Right cardiac atrium (tissue), 5 donors: Measurements from ENCODE around the gene ADSS1. TPM values are rescaled to one million over a fixed set of nuclear protein-coding genes. Genes with fewer than 3 reads are reported as not detected.

ENCODE experiments used
- ATAC-seq, 2 donors: fragments of 200-7000 bp; cut with Tn5 transposase; one replicate each; pipeline versions ENCODE4 v1.8.0 to v1.9.1; 2020; ENCODE audit warnings: moderate library complexity in 2 of 2, mild to moderate bottlenecking in 1 of 2
- DNase-seq, 3 donors: peaks; one replicate each; pipeline ENCODE4 v3.0.0-alpha.2; 2020
- H3K27ac ChIP-seq: one replicate; pipeline ENCODE4 v1.5.1; 2013; ENCODE audit warnings: mild to moderate bottlenecking, low read length, control low read depth, moderate library complexity
- H3K27me3 ChIP-seq: one replicate; pipeline ENCODE4 v1.6.1; 2013; ENCODE audit not compliant: control insufficient read depth, insufficient read depth
- H3K4me1 ChIP-seq: one replicate; pipeline ENCODE4 v1.6.1; 2013; ENCODE audit warnings: low read length; ENCODE audit not compliant: control insufficient read depth, insufficient read depth
- H3K4me3 ChIP-seq: one replicate; pipeline ENCODE4 v1.5.1; 2013; ENCODE audit warnings: low read length, control low read depth
- H3K9me3 ChIP-seq: one replicate; pipeline ENCODE4 v1.6.1; 2013; ENCODE audit warnings: low read length; ENCODE audit not compliant: control insufficient read depth
- WGBS: extraction: QIAGEN DNeasy Blood & Tissue Kit; methylation state at CpG from one replicate; pipeline ENCODE4 v1.1.7; 2013; 5-methylcytosine and 5-hydroxymethylcytosine counted together
- intact Hi-C, 4 donors: fragments of 100-400 bp; cut with DNase I; formaldehyde crosslinking; loops; one replicate each; pipeline versions ENCODE4 v1.11.0 to v1.14.0; 2022 to 2023
- polyA plus RNA-seq: library from polyadenylated mRNA; stranded (reverse); fragments of 200-250 nt; gene quantifications from one replicate; pipeline ENCODE4 v1.2.3, GENCODE V29; 2013
- total RNA-seq, 4 donors: library from RNA; stranded (reverse); fragmentation: NEBNext Ultra II Directional; extraction: Animal tissue kit (Norgen Biotek cat#: 25700); gene quantifications; one replicate each; pipeline ENCODE4 v1.2.1, GENCODE V29; 2021
- donor health status: healthy with polysubstance abuse.
- donor health status: DM: no; HTN: yes; CAD: no.
- donor health status: DM: no; HTN: no; CAD: no.
- donor health status: DM: no; HTN: yes; CAD: no; lungs with severe emphysema.
- donor health status: DM: yes; HTN: yes; CAD: no.

The ADSS1 gene
- total and polyA plus RNA-seq, 5 donors: 156 to 217 (median 199) TPM

DNA sequence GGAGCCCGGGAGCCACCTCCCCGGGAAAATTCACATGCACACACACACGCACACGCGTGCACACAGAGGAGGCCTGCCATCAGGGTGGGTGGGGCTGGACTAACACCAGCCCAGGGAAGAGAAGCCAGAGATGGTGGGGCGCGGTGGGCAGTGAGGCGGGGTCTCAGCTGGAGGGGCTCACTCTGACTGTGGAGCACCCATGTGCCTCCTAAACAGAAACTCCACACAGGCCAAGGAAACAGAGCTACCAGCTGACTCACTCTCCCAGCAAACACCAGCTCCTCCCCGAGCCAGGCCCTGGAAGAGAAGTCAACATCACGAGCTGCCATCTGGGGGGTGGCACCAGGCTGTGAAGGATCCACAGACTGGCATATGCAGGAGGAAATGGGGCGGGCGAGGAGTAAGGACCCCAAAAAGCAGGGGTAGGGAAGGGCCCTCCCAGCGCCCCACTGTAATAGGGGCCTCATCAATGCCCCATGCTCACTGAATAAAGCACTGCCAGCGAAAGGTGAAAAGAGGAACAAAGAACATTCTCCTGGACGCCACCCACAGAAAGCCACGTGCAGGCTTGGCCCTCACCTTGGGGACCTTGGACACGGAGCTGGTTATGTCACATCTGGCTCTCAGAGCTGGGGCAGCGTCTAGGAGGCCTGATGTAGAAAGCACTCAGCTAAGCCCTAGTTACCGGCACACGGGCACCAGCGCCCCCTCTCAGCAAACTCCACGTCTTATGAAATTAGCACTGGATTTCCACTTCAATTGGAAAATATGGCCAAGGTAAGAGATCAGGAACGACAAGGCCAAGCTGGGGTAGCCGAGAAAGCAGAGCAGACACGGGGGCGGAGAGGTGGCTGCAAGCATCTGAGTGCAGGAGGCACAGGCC lies 43.0 kb upstream of the ADSS1 start:
- Histone ChIP-seq H3K9me3 (no peaks in the 10 kb centered on the region), H3K4me3 (no peak overlapping the region), H3K27ac (peak overlapping the region; percentile 73), H3K4me1 (peaks cover 16% of the 10 kb centered on the region), H3K27me3 (no peaks in the 10 kb centered on the region)
- intact Hi-C loops: no loop called here
- DNase-seq (peak; percentile 63 to 76 (median 74)), ATAC-seq (peak; percentile 2 to 33)
- WGBS: 49% methylated on average over 26 of the region's 26 CpGs

DNA sequence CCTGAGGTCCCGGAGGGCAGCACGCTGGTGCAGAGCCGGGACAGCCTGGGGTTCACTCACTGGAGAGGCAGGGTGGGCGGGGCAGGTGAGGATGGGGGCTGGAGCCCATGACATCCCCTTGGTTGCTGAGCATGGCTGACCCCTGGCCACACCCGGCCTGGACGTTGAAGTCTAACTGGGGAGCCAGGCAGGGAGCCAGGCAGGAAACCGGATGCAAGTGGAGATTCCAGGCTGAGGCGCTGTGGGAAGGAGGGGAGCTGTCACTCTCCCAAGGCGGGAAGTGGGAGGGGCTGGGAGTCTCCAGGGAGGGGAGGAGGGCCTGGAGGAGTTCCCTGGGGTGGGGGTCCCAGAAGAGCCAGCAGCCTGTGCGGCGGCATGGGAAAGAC lies 42.3 kb upstream of the ADSS1 start:
- Histone ChIP-seq H3K4me3 (no peak overlapping the region), H3K9me3 (no peaks in the 10 kb centered on the region), H3K27me3 (no peaks in the 10 kb centered on the region), H3K4me1 (peaks cover 16% of the 10 kb centered on the region), H3K27ac (peak overlapping the region; percentile 73)
- WGBS: 14% methylated on average over 11 of the region's 11 CpGs
- intact Hi-C loops: no loop called here
- DNase-seq: peak; percentile 93 to 97 (median 96)
- peak; percentile 67 to 71 for ATAC-seq

DNA sequence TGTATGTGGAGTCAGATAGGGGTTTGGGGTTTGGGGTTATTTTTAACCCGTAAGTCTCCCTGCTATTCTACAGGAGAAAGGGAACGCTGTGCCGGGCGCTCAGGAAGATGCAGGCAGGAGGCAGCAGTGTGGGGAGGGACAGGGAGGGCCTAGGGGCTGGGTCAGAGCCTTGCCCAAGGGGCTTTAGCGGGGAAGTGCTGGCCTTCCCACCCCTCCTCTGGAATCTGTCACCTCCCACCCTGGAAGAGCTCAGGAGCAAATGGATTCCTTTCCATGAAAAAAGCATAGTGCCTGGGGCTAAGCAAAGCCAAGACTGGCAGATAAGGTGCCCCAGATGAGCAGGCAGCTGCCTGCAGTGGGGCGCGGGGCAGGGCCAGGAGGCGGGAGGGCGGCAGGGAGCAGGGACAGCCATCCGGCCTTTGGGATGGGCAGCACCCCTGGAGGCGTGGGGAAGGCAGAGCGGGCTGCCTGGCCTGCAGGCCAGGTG lies 41.9 kb upstream of the ADSS1 start:
- Histone ChIP-seq H3K4me3 (no peak overlapping the region), H3K27me3 (no peaks in the 10 kb centered on the region), H3K4me1 (peaks cover 15% of the 10 kb centered on the region), H3K9me3 (no peaks in the 10 kb centered on the region), H3K27ac (peak overlapping the region; percentile 15)
- 32% methylated on average over 12 of the region's 12 CpGs for WGBS
- intact Hi-C loops: no loop called here
- ATAC-seq (no peak), DNase-seq (peak in 2 of 3 donors; percentile 67 to 70)

DNA sequence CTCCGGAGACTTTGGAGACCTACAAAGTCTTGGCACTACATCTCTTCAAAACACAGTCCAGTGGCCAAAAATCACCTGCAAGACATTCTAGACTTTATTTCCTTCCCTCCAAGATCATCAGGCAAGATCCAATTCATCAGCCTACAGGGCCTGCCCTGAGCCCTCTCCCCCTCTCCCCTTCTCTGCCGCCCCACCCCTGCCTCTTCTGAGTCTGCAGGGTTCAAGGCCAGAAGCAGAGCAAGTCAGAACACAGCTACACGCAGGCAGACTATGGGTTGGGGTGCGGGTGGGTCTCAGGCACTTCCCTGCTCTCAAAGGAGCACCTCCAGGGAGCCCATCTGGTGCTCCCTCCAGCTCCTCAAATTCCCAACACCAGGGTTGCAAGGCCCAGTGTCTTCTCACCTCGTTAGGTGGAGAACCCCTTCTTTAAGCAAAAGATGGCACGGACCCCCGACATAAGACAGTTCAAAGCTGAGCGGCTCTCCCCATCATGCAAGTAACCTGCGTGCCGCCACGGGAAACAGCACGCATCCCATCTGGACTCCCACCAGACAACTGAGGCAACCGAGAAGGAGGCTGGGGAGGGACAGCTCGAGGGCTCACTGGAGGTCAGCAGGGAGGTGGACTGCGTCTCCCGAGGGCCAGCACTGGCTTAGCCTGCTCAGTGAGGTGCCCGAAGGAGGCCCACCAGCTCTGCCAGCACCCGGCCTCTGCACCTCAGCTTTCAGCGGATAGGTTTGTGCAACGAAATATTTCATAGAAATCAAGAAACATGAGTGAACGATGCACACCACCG lies 40.2 kb upstream of the ADSS1 start:
- Histone ChIP-seq H3K4me3 (no peak overlapping the region), H3K9me3 (no peaks in the 10 kb centered on the region), H3K27me3 (no peaks in the 10 kb centered on the region), H3K27ac (no peak overlapping the region), H3K4me1 (peaks cover 16% of the 10 kb centered on the region)
- ATAC-seq: no peak
- peak in 2 of 3 donors; percentile 21 to 29 for DNase-seq
- WGBS: 90% methylated on average over 22 of the region's 22 CpGs
- intact Hi-C loops: no loop called here

DNA sequence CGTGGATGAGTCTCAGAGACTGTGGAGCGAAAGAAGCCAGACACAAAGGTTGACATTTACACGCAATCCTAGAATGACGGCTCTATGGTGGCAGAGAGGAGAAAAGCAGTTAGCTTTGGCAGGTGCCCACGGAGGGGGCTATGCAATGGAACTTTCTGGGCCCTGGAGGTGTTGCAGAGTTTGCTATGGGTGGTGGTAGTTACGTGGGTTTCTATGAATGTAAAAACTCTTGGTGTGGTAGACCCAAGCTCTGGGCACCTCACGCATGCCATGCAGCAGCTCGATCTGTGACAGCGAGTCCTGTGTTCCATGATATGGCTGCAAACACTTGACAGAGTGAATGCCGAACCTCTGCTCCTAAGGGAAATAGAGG lies 39.6 kb upstream of the ADSS1 start:
- Histone ChIP-seq H3K27ac (no peak overlapping the region), H3K4me1 (peaks cover 15% of the 10 kb centered on the region), H3K4me3 (no peak overlapping the region), H3K27me3 (no peaks in the 10 kb centered on the region), H3K9me3 (no peaks in the 10 kb centered on the region)
- ATAC-seq (no peak), DNase-seq (peak in 1 of 3 donors; percentile 28)
- intact Hi-C loops: no loop called here
- WGBS: 93% methylated on average over 10 of the region's 10 CpGs

DNA sequence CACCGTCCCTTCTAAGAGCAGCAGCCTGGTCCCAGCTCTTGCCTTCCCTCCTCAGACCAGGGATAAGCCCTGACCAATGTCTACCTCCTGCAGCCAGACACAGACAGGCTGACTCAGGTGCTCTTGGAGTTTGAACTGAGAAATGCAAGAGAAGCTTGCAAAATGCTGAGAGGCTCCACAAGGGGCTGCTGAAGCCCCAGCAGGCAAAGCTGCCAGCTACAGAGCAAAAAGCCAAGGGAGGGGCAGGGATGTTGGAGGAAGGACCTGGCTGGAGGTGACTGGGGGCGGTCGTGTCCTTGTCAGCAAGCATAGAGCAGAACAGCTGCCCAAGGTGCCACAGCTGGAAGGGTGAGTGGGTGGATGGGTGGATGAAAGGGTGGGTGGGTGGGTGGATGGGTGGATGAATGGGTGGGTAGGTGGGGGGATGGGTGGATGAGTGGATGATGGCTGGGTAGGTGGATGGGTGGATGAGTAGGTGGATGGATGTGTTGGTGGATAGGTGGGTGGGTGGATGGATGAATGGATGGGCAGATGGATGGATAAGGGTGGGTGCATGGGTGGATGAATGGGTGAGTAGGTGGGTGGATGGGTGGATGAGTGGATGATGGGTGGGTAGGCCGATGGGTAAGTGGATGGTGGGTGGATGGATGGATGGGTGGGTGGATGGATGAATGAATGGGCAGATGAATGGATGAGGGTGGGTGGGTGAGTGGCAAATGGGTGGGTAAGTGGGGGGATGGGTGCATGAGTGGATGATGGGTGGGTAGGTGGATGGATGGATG lies 38.6 kb upstream of the ADSS1 start:
- H3K4me3 ChIP-seq: no peak overlapping the region
- no peak for ATAC-seq
- H3K4me1 ChIP-seq: peaks cover 15% of the 10 kb centered on the region
- peak in 1 of 3 donors; percentile 21 for DNase-seq
- no peaks in the 10 kb centered on the region for H3K9me3 ChIP-seq
- intact Hi-C loops: no loop called here
- no peak overlapping the region for H3K27ac ChIP-seq
- 83% methylated on average over 4 of the region's 4 CpGs for WGBS
- no peaks in the 10 kb centered on the region for H3K27me3 ChIP-seq

DNA sequence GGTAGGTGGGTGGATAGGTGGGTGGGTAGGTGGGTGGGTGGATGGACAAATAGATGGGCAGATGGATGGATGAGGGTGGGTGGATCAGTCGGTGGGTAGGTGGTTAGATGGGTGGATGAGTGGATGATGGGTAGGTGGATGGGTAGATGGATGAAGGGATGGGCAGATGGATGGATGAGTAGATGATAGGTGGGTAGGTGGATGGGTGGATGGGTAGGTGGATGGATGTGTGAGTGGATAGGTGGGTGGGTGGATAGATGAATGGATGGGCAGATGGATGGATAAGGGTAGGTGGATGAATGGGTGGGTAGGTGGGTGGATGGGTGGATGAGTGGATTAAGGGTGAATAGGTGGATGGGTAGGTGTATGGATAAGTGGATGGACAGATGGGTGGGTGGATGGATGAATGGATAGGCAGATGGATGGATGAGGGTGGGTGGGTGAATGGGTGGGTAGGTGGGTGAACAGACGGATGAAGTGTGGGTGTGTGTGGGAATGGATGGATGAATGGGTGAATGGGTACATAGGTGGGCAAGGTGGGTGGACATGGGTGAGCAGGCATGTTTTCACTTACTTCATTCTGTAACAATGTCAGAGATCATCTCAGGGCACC lies 37.9 kb upstream of the ADSS1 start:
- intact Hi-C loops: no loop called here
- WGBS: 95% methylated on average over 2 of the region's 2 CpGs
- peaks cover 17% of the 10 kb centered on the region for H3K4me1 ChIP-seq
- no peak overlapping the region for H3K27ac ChIP-seq
- ATAC-seq (no peak), DNase-seq (no peak)
- no peaks in the 10 kb centered on the region for H3K27me3 ChIP-seq
- no peak overlapping the region for H3K4me3 ChIP-seq
- no peaks in the 10 kb centered on the region for H3K9me3 ChIP-seq

DNA sequence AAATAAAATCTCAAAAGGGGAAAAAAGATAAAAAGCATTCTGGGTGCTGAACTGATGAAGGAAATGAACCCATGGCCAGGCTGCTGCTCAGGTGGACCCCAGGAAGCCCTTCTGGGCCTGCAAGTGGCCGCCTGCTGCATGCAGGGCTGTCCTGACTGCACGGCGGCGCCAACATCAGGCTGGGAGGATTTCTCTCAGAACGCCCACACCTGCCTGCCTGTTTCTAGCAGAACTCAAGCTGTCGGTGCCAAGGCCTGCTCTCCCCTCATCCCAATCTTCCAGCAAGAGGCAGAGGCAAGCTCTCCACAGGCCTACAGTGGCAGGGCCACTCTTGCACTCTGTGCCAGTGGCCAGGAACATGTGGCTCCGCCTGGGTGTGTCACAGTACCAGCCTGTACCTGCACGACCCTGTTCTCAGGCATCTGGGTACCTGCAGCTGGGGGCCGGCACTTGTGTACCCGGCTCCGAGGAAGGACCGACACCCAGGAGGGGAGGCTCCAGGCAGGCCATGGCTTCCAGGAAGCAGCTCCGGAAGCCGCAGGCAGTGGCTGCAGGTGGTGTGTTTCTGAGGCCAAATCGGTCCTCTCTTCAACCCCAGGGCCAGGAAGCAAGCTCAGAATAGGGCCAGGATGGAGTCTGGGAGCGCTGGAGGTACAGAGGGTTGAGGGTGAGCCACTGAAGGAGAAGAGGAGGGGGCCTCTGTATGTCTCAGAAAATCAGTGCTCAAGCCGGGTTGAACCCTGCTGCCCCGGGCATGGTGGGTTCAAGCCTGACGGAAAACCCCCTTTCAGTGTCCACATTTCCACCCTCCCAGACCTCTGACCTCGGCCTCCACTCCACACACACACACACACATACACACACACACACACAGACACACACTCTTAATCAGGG lies 37.2 kb upstream of the ADSS1 start:
- intact Hi-C loops: no loop called here
- Histone ChIP-seq H3K4me3 (no peak overlapping the region), H3K9me3 (no peaks in the 10 kb centered on the region), H3K27ac (no peak overlapping the region), H3K4me1 (peaks cover 15% of the 10 kb centered on the region), H3K27me3 (no peaks in the 10 kb centered on the region)
- ATAC-seq: no peak
- WGBS: 81% methylated on average over 20 of the region's 20 CpGs
- DNase-seq: peak; percentile 23 to 52 (median 50)

DNA sequence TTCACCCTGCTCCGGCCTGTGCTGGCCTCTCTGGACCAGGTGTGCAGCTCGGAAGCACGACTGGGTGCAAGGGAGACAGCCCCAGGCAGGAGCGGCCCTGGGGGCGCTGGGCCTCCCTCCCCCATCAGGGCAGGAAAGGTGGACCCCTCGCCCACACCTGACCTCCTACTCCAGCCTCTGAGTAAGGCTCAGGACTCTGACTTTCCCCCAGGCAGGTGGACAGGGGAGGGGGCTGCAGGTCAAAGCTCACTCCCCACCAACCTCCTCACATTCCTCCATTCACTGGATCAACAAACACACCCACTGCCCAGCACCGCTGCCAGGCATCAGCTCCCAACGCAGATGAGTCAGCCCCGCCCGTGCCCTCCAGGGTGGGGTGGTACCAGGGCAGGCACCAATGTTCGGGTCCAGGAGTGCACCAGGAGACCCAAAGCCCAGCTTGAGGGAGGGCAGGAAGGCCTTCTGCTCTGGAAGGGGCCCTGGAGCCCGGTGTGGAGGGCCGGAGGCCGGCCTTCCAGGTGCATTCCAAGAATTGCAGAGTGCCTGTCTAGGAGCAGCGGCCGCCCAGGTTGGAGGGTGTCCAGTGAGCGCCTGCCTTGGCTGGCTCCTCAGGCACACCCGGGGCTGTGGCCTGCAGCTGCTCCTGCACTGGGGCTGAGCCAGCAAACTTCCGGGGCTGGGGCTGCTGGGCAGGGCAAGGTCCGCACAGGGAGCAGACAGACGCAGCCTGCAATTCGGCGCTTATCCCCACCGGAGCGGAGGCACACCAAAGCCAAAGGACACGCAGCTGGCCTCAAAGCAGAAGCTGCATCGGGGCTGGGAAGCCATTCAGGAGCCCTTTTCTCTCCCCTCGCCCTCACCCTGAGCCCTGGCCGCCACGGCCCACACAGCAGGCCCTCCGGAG lies 36.2 kb upstream of the ADSS1 start:
- WGBS: 40% methylated on average over 31 of the region's 31 CpGs
- DNase-seq (peak; percentile 85 to 93 (median 92)), ATAC-seq (peak; percentile 72 to 80)
- Histone ChIP-seq H3K4me3 (no peak overlapping the region), H3K27ac (peak overlapping the region; percentile 55), H3K27me3 (no peaks in the 10 kb centered on the region), H3K9me3 (no peaks in the 10 kb centered on the region), H3K4me1 (peaks cover 15% of the 10 kb centered on the region)
- intact Hi-C loops: no loop called here
